ENCODE results near the gene LARGE1. TPM values are rescaled to one million over a fixed set of nuclear protein-coding genes. Genes with fewer than 3 reads are reported as not detected.

Gene LARGE1
- total RNA-seq, 1 donor: 13.4 TPM

DNA sequence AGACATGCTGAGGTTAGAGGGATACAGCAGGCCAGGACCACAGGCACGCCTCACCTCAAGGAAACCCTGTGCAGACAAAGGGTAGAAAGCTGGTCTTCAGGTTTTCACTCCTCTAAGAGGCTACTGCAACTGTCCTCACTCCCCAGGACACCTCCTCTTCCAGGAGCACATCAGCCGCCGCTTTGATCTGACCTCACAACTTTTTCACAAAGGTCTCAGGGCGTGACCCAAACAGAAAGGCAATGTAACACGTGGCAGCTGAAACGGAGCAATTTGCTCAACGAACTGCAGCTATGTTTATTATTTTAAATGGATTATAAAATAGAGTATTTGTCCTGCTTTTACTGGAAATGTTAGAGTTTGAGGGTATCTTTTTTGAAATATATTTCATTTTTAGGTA, 46.1 kb downstream of the LARGE1 start:
- TF ChIP-seq, protein P1, sequence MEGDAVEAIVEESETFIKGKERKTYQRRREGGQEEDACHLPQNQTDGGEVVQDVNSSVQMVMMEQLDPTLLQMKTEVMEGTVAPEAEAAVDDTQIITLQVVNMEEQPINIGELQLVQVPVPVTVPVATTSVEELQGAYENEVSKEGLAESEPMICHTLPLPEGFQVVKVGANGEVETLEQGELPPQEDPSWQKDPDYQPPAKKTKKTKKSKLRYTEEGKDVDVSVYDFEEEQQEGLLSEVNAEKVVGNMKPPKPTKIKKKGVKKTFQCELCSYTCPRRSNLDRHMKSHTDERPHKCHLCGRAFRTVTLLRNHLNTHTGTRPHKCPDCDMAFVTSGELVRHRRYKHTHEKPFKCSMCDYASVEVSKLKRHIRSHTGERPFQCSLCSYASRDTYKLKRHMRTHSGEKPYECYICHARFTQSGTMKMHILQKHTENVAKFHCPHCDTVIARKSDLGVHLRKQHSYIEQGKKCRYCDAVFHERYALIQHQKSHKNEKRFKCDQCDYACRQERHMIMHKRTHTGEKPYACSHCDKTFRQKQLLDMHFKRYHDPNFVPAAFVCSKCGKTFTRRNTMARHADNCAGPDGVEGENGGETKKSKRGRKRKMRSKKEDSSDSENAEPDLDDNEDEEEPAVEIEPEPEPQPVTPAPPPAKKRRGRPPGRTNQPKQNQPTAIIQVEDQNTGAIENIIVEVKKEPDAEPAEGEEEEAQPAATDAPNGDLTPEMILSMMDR (IDR thresholded peaks at IDR 0.05; ENCODE audit: insufficient read depth, low read depth, low read length): no peak
- H3K4me3 ChIP-seq (ENCODE audit: low read depth, low read length): no peak overlapping the region
- no peak for DNase-seq (ENCODE audit: low read depth)

DNA sequence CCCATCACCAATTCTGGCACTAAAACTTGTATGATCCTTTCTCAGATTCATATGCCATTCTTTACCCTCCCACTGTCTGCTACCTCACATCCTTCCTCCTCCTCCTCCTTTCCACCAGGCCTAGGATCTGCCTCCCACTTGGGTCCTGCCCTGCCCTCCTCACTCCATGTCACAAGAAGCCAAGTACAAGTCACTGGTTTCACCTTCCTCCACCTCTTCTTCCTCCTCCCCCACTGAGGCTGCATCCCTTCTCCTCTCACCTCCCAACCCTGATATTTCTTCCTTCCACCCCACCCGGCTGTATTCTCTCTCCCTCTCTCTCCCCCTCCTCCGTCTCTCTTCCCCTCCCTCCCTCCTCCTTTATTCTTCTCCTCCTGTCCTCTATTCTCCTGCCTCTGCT, 46.6 kb downstream of the LARGE1 start:
- TF ChIP-seq, protein P1 (IDR thresholded peaks at IDR 0.05; ENCODE audit: insufficient read depth, low read depth, low read length): no peak
- no peak overlapping the region for H3K4me3 ChIP-seq (ENCODE audit: low read depth, low read length)
- no peak for DNase-seq (ENCODE audit: low read depth)

DNA sequence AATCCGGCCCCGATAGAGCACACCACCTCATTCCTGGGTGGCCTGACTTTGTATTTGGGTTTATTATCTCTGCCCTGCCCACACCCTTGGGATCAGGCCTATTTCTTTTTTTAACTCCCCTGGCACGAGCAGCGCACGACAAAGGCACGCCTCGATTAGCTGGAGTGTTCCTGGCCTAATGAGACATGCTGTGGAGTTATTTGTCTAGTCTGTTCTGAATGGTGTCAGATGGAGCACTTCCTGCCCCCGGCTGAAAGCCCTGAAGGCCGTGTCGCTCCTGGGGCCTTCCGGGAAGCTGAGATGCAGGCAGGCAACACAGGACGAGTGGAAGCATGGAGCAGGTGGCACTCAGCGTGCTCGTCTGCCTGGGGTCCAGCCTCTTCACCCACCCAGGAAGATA, 47.1 kb downstream of the LARGE1 start:
- H3K4me3 ChIP-seq (ENCODE audit: low read depth, low read length): no peak overlapping the region
- no peak for DNase-seq (ENCODE audit: low read depth)
- TF ChIP-seq, protein P1 (IDR thresholded peaks at IDR 0.05; ENCODE audit: insufficient read depth, low read depth, low read length): no peak

DNA sequence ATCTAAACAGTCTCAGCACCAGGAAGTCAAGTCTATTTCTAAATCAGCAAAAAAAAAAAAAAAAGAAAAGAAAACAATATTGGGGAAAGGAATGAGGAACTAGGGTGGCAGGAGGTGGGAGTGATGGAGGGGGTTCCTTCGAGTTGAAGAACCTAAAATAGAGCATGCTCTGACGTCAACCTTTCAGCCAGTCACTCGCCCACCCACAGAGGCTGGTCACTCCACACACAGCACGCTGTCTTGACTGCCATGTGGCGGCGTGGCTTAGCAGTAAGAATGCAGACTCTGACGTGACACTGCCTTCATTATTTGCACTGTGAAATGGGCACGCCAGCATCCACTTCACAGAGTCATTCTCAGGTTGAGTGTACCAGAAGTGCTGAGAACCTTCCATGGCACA, 48.3 kb downstream of the LARGE1 start:
- TF ChIP-seq, protein P1 (IDR thresholded peaks at IDR 0.05; ENCODE audit: insufficient read depth, low read depth, low read length): no peak
- no peak for DNase-seq (ENCODE audit: low read depth)
- H3K4me3 ChIP-seq (ENCODE audit: low read depth, low read length): no peak overlapping the region

DNA sequence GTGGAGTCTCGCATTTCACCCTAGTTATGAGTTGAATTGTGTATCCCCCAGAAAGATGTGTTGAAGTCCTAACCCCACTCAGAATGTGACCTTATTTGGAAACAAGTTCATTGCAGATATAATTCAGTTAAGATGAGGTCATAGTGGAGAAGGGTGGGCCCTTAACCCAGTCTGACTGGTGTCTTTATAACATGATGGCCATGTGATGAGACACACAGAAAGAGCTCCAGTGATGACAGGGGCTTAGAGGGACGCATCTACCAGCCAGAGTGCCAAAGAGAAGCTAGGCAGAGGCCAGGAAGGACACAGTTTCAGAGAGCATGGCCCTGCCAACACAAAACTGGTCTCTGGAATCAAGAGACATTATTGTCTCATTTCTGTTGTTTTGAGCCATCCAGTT, 50.3 kb downstream of the LARGE1 start:
- no peak for DNase-seq (ENCODE audit: low read depth)
- TF ChIP-seq, protein P1 (IDR thresholded peaks at IDR 0.05; ENCODE audit: insufficient read depth, low read depth, low read length): no peak
- H3K4me3 ChIP-seq (ENCODE audit: low read depth, low read length): no peak overlapping the region

DNA sequence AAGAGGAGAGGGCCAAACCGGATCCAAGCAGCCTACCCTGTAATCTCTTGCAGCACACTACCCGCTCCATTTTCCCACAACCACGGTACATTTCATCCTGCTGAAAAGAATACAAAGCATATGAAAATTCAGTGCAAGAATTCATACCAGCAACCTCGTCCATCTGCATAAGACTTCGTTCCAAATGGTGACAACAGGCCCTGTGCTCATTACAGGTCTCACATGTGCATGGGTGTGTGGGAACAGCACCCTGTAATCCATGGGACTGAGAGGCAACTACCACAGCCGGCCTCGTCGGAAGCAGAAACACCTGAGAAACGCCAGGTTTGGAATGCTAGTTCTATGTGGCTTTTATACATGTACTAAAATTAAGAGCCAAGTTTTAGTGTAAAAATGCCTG, 52.3 kb downstream of the LARGE1 start:
- no peak overlapping the region for H3K4me3 ChIP-seq (ENCODE audit: low read depth, low read length)
- TF ChIP-seq, protein P1 (IDR thresholded peaks at IDR 0.05; ENCODE audit: insufficient read depth, low read depth, low read length): no peak
- DNase-seq (ENCODE audit: low read depth): no peak

DNA sequence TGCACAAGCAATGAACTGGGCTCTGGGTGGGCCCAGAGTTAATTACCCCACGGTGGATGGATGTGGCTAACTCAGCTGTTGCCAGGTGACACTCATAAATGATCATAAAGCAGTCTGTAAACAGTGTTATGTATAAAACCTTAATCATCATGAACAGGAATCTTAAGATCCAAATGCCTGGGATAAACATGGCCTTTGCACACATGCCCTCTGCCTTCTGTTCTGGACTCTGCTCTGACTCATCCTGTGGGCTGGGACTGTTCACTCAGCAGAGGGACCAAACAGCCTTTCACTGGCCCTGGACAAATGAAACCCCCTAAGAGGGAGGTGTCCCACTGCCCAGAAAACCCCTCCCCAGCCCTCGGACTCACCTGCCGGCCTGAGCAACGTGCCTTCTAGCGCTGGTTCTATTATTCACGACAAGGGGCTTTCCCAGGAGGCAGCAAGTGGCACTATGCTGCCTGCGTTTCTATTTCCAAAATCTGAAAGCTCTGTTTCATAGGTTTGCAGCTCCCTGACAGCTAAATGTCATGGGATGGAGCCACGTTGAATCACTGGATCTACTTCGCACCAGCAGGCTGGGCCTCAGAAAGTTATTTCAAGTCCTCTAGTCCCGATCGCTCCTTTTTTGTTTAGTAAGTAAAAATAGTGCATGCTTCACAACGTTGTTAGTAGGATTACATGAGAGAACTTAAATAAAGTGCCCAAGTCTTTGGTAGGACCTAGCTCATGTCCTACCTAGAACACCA, 53.0 kb downstream of the LARGE1 start:
- peak; percentile 76 for DNase-seq (ENCODE audit: low read depth)
- no peak overlapping the region for H3K4me3 ChIP-seq (ENCODE audit: low read depth, low read length)
- TF ChIP-seq, protein P1 (IDR thresholded peaks at IDR 0.05; ENCODE audit: insufficient read depth, low read depth, low read length): no peak
